HG02840 (cell line): ENCODE data around the gene AGBL1.
"Not testable (repeated sequence)": the region's sequence is repeated elsewhere in the genome, so short reads cannot be mapped to it uniquely, and the experiment has no call there.

Experiments used
- ATAC-seq: cut with Tn5 transposase; IDR thresholded peaks from one replicate; pipeline ENCODE4 v1.9.1; 2021; ENCODE audit warnings: mild to moderate bottlenecking, moderate library complexity, moderate number of reproducible peaks; ENCODE audit not compliant: unreplicated experiment, low FRiP score

Gene AGBL1

DNA sequence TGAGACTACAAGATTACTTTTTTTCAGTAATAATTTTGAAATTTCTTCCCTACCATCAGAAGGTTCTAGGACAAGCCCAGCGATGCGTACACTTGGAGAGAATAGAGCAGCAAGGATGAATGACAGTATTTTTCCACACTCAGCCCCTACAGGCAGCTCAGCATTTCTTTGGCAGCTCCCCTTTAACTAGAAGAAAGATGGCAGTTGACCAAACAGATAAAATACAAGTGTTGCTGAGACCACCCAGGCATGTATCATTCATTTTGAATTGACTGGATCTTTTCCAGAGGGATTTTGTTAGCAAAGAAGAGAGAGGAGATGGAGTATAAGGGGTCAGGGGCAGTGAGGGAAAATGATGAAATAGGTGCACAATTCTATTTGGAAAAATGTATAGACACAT is 761.3 kb downstream of the AGBL1 start:
- no peak for ATAC-seq

DNA sequence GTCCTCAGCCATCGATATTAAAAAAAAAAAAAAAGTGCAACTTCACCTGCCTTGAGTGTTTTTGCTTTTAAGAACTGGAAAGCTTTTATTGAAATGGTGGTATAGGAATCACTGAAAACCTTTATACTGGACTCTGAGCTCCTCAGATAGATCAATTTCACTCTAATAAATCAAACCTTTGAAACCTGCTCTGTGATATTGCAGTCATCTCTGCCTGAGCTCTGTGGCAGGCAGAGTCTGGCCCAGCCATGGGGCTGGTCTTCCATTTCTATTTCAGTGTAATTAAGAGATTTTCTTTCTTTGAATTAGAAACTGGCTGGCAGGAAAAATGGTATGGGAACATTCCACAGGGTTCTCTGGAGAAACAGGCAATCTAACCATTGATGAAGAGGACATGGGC is 762.5 kb downstream of the AGBL1 start:
- ATAC-seq: no peak

DNA sequence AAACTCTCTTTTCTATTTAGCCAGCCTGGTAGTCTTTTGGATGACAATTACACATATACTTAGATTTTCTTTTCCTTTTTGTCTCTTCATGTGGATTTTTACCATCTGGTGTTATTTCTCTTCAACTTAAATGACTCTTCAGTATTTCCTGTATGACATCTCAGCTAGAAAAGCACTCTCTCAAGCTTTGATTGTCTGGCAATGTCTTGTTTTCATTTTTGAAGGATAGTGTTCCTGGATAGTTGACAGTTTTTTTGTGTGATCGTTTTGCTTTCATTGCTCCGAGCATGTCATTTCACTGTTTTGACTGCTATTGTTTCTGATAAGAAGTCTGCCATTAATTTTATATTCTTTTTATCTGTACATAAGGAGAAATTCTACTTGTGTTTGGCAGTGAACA is 766.4 kb downstream of the AGBL1 start:
- ATAC-seq: no peak

DNA sequence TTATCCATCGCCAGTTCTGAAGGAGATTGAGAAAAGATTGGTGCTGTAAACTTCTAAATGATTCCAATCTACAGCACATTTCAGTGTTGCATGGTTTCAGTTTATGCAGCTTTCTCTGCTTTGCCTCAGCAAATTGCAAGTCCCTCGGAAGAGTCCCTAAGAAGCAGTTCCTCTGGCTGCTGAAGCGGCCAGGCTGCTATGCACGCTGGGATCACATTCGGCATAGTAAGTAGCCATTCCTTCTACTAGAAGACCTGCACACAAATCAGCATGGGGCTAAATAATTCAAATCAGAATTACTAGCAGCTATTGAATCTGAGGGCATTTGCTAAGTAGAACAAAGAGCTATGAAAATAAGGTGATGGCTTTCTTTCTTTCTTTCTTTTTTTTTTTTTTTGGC is 769.5 kb downstream of the AGBL1 start:
- ATAC-seq: no peak

DNA sequence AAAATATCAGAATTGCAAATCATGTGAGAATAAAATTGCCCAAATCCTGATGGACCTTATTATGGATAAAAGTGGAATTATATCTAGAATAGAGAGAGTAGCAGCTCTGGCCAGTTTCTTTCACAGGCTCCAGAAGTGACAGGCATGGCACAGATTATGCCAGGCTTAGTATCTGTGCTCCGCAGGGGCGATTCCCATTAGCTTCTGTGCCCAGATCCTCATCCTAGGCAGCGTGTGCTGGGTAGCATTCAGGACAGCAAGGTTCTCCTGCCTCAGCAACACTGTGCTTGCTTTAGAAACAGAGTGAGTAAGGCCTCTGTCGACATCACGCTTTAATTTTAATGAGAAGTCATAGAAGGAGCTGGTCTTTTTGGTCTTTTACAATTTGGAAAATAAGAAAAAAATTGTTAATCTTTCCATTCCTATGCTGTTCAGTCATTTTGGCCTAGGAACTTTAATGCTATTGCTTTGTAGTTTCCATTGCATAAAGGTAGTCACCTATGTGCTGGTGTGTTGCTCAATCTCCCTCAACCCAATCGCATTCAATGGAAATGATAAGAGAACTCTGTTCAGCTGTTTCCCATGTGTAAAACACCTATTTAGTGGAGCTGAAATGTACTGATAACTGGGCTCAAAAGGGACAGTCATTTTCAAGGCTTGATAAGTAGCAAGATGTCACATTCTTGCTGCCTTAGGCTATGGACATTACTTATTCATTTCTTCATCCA is 770.1 kb downstream of the AGBL1 start:
- no peak for ATAC-seq

DNA sequence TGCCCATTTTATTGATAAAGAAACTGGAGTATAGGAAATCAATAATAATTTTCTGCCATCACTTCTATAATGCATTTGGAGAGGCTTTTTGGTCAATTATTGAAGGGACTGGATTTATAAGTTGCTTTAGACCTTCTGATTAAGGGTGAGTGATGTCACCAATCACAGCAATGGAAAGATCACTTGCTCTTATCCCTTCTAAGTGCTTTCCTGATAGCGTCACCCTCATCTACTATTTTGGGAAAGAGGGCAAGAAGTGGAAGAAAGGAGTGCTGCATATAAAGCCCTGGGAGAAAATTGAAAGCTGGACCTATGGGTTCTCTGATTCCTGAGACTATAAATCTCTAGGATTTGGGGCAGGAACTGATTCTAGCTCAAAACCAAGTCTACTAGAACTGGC is 771.3 kb downstream of the AGBL1 start:
- ATAC-seq: no peak

DNA sequence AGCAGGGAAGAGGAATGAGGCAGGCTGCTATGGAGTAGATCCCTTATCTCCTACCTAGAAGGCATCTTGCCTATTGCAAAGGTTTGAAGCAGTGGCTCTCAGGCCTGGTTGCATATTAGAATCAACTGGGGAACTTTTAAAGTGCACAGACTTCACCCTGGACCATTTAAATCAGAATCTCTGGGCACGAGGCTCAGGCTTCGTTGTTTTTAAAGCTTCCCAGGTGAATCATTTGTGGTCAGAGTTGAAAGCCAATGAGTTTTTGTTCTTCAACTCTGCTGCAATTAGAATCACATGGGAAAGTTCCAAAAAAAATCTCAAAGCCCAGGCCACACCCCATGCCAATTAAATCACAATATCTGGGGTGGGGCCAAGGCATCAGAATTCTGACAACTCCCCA is 773.1 kb downstream of the AGBL1 start:
- no peak for ATAC-seq

DNA sequence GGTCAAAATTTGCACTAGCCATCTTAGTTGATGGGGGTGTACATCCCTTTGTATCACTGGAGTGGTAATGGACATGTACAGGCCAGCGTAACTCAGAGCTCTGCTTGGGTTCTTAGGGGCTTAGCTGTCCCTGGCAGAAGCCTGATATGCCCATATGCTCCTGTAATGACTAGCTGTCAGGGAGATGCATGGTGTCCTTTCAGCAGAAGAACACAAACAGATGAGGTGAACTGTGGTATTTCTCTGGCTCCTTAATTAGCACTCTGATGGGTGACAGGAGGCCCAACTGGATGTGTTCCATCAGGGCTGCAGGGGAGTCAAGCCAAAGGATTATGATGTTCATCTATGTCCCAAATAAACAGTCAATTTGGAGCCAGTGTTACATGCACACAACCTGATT is 774.5 kb downstream of the AGBL1 start:
- no peak for ATAC-seq

DNA sequence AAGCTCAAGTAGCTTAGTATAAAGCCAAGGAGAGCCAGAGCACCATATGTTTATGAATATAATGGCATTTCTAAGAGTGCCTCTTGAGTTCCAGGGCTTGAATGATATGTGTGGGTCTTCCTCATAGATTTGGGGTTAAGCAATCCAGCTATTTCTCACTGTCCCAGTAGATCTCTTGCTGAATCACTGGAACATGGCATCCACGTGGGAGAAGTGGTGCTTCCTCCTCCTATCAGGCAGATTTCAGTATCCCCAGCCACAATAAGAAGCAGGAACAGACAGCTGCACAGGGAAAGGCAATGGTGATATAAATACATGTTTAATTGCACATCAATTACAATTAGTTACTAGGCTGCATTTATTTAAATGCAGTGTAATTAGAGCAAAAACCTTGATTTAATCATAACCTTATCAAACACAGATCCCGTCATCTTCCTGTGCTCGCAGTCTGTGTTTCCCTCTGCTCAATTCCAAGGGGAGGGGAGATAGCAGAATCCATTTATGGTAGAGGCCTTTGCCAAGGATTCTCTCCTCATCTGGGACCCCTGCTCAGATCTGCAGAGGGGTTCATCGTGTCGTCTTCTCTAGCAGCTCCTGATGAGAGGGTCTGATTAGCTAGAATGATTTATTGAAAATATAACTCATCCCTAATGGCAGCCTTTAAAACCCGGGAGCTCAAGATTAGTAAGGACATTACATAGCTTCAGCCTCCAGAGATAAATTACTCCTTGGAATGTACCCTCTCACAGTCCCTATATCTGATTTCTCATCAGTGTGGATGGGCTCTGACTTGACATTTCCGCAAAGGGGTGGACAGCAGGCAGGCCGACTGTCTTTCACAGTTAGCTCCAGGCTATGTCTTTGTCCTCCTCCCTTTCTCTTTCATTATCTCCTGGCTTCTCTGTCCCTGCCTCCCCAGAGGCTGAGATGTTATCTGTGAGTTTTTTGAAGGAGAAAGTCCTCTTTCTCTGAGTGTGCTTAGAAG is 775.9 kb downstream of the AGBL1 start:
- ATAC-seq: no peak

DNA sequence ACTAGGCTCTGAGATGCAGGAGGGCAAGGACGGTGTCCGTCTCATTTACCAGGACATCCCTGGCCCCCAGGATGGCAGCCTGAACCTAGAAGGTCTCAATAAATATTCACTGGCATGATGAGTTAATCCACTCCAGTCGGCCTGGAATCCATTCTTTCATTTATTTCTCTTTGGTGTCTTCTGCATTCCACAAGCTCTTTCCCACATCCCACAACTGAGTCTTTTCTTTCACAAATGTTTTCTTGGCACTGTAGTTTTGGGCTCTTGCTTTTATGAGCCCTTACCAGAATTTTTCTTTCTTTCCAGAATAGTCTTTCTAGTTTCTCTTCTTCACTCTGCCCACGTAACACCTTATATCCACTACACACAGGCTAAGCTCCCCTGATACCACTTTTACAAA is 778.0 kb downstream of the AGBL1 start:
- no peak for ATAC-seq

DNA sequence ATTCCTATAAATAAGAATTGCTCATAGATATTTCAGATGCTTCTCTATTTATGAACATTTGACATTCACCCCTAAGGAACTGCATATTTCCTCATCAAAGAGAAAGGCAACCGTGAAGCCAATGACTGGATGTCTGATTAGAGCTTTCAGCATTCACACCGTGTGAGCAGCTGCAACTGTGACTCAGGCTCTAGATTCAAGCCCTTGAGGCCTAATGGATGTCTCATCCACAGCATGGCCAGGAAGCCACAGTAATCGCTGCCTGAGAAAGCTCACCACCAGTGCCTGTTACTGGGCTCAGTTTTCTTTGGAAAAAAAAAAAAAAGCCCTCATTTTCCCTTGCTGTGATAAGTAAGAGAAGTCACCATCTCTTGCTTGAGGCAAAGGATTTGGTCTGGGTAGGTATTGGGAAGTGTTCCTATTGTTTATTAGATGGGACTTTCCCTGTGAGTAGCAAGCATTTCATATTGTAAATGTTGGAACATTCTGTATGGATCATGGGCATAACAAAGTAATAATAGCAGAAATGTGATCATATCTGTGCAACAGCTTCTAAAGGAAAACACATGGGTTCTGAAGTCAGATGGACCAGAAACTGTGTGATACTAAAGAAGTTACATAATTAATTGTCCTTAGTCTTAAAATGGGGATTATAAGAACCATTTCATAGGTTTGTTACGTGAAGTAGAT is 783.7 kb downstream of the AGBL1 start:
- ATAC-seq: no peak

DNA sequence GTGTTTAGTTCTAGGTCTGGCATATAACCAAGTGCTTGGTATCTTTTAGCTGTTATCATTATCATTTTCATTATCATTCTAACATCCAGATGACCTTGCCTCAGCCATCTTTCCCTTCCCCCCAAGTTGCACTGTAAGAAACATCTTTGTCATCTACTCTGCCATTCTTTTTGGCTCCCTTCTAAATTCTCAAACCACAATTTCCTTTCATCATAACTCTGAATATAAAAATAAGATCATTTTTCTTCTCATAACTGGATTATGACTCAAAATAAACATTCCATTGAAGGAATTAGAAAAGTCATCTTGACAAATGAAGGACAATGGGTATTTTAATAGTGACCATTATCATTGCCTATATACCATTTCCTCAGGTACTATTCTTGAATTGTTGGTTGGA is 786.2 kb downstream of the AGBL1 start:
- ATAC-seq: no peak

DNA sequence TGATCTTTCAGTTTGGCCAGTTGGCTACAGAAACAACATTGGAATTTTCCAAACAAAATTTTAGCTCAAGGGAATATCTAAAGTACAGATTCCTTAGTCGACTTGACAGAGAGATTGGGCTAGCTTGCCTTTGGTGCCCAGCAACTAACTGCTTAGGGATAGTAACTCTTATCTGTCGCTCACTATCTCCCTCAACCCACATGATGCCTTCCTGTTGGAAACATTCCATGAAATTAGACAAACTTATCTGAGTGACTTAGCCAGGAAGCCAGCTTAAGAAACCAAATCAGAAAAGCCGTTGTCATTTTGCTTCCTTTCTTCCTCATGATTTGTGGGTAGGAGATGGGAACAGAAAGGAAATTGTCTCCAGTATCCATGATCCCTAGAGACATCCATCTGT is 791.2 kb downstream of the AGBL1 start:
- ATAC-seq: no peak

DNA sequence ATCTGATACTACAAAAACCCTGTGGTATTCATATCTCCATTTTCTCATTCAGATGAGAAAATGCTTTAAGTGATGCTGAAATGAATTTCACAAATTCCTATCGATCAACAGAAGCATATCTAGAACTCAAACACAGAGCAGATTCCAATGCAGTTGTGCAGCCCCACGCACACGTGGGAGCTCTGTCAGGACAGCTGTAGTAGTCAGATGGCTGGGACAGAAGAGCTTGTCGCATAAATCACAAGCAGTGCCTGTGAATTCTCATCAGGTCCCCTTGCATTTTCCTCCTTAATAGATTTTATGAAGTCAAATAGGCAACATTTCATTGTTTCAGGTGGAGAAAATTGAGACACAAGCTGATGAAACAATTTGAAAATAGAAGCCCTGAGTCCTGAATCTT is 792.3 kb downstream of the AGBL1 start:
- ATAC-seq: no peak

DNA sequence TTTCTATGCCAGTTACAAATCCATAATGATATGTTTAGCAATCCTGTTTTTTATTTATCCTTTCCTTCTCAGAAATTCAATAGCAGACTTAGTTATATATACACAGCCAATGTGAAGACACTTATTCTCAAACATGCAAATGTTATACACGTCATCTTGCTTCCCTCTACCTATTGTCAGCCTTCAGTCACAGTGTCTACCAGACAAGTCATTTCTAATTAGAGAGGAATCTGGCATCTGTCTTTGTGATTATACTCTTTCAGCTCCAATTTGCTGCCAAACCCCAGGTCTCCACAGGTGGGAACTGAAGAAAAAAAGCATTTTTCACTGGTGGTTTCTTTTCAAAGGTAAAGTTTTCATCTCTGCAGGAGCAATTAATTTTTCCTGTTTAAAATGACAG is 793.1 kb downstream of the AGBL1 start:
- no peak for ATAC-seq

DNA sequence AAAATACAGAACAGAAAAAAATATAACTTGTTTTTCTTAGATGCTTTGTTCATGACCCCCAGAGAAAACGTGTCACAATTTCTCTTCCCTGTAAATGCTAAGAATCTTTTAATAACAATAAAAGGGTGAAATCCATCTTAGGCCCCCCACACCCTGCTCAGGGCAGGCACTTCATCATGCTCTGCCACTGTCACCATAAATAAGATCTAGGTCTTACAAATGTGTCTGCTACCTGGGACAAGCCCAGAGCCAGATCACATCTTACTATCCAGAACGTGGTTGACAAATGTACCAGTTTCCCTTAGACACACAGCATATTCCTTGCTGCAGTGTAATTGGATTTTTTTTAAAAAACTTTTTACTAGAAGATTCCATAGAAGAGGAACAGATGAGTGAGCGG is 795.4 kb downstream of the AGBL1 start:
- ATAC-seq: no peak

DNA sequence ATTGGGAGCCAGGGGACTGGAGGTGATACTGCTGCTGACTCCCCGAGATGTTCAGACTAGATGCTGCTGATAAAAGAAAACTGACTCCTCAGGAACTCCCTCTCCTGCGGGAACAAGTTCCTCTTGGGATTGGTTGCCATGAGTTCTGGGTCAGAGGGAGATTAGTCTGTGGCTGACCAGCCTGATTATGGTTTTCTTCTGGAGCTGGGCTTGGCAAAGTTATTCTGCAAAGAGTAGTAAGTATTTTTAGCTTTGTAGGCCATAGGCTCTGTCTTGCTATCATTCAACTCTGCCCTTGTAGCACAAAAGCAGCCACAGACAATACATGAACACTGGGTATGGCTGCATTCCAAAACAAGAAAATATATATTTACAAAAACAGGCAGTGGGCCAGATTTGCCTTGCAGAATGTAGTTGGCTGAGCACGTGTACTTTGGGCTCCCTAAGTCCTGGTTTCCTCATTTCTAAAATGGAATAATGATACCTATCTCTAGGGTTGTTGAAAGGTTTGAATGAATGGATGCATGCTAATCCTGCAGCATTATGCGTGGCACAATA is 796.8 kb downstream of the AGBL1 start:
- ATAC-seq: no peak

DNA sequence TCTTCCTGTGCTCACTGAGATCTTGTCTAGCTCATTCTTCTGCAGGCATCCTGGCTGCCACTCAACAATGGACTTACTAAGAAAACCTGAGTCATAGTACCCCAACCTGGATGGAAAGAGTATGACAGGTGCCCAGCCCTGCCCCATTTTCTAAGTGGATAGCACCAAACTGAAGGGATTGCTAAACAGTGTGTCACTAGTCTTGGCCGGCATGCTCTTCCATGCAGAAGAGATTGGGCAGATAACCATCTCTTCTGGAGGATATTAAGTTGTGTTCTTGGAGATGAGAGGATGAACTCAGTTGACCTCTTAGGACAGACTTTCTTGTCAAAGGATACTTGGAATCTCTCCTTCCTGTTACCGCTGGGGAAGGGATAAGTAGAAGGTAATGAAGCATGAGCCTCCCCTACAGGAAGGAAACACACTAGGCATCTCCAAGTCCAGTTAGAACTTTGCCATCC is 797.5 kb downstream of the AGBL1 start:
- ATAC-seq: no peak

DNA sequence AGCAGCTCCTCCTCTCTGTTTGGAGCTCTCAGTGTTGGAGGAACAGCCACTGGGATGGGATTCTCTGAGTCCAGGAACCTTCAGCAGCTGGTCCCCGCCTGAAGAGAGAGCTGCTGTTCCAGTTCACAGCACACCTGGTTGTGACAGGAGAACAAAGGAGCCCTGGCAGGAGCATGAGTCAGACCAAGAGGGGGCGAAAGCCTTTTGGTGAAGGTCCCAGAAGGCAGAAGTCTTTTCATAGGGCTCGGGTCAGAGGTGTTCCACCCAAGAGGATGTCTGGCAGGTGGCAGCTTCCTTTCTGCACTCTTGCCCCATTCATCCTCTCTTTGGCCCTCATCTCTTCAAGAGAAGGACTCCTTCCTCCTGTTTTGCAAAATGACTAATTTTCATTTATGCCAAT is 799.2 kb downstream of the AGBL1 start:
- not testable (repeated sequence) for ATAC-seq

DNA sequence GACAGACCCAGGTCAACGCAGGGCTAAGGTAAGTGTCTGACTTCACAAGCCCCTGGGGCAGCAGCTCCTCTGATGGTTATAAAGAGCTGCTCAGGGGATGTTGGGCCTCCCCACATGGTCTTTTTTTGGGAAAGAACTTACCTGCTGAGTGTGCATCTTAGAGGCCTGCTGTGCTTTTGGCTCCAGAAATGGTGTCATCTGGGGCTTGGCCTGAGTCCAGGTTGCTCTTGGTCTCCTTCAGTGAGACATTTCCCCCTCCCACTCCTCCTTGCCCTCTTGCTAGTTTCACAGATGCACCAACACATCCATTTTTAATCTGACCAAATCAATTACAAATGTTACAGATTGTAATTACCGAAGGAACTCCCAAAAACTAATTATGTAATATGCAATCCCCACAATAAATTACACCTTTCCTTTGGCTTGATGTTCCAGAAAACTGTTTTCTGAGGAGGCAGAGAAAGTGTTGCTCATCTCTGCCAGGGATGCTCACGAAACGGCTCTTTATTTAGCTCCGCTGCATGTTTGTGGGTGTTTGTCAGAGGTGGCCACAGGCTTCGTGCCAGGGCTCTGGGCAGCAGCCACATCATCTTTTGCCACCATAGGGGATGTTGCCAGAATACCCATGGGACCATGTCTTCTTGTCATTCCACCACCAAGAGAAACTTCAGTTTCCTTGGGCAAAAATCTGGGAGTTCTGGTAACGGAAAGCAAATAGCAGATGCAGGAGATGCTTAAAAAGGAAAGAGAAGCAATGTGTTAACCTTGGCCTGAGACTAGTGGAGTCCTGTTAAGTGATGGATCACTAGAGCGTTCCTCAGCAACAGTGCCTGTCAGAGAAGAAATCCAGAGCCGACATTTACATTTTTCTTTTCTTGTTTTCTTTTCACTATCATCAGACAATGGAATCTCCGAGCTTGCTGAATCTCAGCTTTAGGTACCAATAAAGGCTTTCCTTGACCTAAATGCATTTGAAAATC is 799.9 kb downstream of the AGBL1 start:
- ATAC-seq: no peak
